K562 (cell line): ENCODE measurements around the gene IGLON5.

Experiments used
- GTF2A2 ChIP-seq: IDR thresholded peaks from 2 replicates; pipeline ENCODE4 v1.6.1; 2016; ENCODE audit warnings: mild to moderate bottlenecking, missing genetic modification characterization, missing compliant biosample characterization
- RAD21 ChIP-seq, 2 experiments: fragments of 250-450 bp in 1 of 2; fragments of 450-650 bp in 1 of 2; sonication (Bioruptor Pico) in 1 of 2; formaldehyde crosslinking in 1 of 2; IDR thresholded peaks in 1 of 2; conservative IDR thresholded peaks in 1 of 2; 2 replicates each; pipeline versions ENCODE4 v1.4.0 to v1.8.0; 2020 to 2022; ENCODE audit warnings: mild to moderate bottlenecking in 2 of 2, moderate library complexity in 1 of 2
- SP1 ChIP-seq: sonication (generic); formaldehyde crosslinking; IDR thresholded peaks from 2 replicates; pipeline ENCODE4 v1.8.1; 2022; ENCODE audit warnings: mild to moderate bottlenecking, missing genetic modification reagents
- TF ChIP-seq, protein P1 (sequence below), 3 experiments: IDR thresholded peaks in 2 of 3; conservative IDR thresholded peaks in 1 of 3; 2 replicates each; pipeline ENCODE4 v1.5.1; 2011 to 2012; ENCODE audit warnings: low read length in 3 of 3, mild to moderate bottlenecking in 3 of 3, control low read depth in 2 of 3, improper control_type of control experiment in 1 of 3, inconsistent platforms in 1 of 3, low read depth in 1 of 3, mixed read lengths in 1 of 3, moderate library complexity in 1 of 3; ENCODE audit not compliant: insufficient read depth in 2 of 3
- TF ChIP-seq, protein P2 (sequence below): fragments of 250-450 bp; sonication (Bioruptor Pico); IDR thresholded peaks from 2 replicates; pipeline ENCODE4 v1.5.0; 2022; ENCODE audit warnings: mild to moderate bottlenecking

DNA sequence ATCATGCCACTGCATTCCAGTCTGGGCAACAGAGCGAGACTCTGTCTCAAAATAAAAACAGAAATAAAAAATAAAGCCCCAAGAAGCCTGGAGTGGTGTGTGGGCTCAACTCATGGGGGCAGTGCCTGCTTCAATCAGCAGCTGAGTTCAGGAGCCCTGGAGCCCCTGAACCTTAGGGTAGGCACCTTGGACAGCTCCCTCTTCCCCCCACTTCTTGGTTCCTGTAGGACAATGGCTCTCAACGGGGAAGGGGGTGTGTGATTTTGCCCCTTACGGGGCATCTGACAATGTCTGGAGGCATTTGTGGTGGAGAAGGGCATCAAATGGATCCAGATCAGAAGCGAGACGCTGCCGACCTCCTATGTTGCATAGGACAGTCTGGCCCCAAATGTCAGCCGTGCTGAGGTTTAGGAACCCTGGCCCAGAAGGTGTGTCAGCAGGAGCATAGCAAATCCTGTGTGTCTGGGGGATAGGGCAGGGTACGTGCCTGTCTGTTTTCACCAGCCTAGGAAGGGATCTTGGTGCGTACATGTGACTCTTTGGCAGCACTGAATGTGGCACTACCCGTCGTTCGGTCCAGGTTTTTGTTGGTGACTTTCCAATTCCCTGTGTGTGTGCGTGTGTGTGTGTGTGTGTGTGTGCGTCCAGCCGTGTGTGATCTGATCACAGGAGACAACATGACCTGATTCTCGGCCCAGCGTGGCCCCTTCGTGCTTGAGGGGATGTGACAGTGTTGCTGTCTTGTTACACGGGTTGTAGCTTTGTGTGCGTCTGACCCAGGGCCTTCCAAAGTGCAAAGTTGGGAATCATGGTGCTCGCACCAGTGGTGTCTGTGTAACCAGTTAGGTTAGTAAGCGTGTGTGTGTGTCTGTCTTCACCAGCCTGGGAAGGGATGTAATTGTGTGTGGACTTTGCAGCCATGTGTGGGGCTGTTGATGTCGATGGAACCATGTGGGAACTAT, 7.5 kb downstream of the IGLON5 start:
- TF ChIP-seq, protein P1, sequence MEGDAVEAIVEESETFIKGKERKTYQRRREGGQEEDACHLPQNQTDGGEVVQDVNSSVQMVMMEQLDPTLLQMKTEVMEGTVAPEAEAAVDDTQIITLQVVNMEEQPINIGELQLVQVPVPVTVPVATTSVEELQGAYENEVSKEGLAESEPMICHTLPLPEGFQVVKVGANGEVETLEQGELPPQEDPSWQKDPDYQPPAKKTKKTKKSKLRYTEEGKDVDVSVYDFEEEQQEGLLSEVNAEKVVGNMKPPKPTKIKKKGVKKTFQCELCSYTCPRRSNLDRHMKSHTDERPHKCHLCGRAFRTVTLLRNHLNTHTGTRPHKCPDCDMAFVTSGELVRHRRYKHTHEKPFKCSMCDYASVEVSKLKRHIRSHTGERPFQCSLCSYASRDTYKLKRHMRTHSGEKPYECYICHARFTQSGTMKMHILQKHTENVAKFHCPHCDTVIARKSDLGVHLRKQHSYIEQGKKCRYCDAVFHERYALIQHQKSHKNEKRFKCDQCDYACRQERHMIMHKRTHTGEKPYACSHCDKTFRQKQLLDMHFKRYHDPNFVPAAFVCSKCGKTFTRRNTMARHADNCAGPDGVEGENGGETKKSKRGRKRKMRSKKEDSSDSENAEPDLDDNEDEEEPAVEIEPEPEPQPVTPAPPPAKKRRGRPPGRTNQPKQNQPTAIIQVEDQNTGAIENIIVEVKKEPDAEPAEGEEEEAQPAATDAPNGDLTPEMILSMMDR (IDR thresholded peaks at IDR 0.05 in 2 of 3, conservative IDR thresholded peaks at IDR 0.05 in 1 of 3; ENCODE audit: insufficient read depth in 2 of 3, low read depth in 1 of 3, low read length in 3 of 3): no peak
- TF ChIP-seq, protein P2, sequence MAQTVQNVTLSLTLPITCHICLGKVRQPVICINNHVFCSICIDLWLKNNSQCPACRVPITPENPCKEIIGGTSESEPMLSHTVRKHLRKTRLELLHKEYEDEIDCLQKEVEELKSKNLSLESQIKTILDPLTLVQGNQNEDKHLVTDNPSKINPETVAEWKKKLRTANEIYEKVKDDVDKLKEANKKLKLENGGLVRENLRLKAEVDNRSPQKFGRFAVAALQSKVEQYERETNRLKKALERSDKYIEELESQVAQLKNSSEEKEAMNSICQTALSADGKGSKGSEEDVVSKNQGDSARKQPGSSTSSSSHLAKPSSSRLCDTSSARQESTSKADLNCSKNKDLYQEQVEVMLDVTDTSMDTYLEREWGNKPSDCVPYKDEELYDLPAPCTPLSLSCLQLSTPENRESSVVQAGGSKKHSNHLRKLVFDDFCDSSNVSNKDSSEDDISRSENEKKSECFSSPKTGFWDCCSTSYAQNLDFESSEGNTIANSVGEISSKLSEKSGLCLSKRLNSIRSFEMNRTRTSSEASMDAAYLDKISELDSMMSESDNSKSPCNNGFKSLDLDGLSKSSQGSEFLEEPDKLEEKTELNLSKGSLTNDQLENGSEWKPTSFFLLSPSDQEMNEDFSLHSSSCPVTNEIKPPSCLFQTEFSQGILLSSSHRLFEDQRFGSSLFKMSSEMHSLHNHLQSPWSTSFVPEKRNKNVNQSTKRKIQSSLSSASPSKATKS: no peak
- TF ChIP-seq GTF2A2 (tag): no peak
- no peak for TF ChIP-seq SP1 (CRISPR knock-in tag)
- no peak for TF ChIP-seq RAD21 (CRISPR knock-in tag; conservative IDR thresholded peaks at IDR 0.05 in 1 of 2, IDR thresholded peaks at IDR 0.05 in 1 of 2)
